GM19467 (cell line): ENCODE measurements around the gene ARHGAP22.

Experiments used
- ATAC-seq: cut with Tn5 transposase; IDR thresholded peaks from one replicate; pipeline ENCODE4 v1.9.1; 2021; ENCODE audit warnings: mild to moderate bottlenecking, moderate library complexity; ENCODE audit not compliant: unreplicated experiment

The ARHGAP22 gene

DNA sequence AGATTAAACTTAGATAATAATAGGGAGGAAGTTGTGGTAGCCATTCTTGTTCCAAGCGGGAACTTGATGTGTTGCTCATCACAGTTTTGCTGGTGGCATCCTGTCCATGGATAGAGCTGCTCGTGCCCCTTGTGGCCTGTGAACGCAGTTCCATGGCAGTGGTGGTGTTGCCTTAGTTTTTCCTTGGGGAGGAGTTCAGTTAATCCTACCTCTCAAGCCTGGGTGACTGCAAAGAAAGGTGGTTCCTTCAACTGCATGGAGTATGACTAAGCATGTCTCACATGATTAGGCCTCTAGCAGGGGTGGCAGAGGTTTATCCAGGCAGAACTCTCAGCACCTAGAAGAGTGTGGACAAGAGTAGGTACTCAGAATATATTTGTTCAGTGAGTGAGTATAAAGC is 198.7 kb downstream of the ARHGAP22 start:
- no peak for ATAC-seq

DNA sequence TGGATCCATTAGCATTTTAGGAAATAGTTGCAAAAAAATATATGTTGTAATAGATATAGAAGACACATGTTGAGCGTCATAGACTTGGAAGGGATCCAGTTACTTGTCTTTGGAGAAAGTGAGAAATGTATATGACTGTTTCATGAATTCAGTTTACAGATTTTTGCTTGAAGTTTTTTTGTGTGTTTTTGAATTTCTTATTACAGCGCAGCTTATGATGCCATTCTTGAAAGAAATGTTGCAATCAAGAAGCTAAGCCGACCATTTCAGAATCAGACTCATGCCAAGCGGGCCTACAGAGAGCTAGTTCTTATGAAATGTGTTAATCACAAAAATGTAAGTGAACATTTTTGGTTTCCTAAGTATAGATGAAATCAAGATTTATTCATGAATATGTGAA is 200.2 kb downstream of the ARHGAP22 start:
- ATAC-seq, result no peak

DNA sequence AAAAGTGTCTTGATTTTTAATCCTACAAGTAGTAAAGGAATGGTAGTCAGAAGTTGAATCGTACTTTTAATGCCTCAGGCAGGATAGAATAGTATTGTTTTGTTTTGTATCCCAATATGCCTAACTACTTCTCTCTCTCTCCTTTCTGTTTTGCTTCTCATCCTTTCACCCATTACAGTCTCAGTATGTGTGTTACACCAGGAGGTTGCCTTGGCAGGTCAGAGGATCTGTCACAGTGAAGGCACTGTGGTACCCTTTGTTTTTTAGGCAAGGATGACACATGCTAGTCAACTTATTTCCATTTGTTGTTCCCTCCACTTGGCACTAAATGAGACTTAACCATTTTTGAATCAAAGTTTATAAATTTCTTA is 204.0 kb downstream of the ARHGAP22 start:
- no peak for ATAC-seq

DNA sequence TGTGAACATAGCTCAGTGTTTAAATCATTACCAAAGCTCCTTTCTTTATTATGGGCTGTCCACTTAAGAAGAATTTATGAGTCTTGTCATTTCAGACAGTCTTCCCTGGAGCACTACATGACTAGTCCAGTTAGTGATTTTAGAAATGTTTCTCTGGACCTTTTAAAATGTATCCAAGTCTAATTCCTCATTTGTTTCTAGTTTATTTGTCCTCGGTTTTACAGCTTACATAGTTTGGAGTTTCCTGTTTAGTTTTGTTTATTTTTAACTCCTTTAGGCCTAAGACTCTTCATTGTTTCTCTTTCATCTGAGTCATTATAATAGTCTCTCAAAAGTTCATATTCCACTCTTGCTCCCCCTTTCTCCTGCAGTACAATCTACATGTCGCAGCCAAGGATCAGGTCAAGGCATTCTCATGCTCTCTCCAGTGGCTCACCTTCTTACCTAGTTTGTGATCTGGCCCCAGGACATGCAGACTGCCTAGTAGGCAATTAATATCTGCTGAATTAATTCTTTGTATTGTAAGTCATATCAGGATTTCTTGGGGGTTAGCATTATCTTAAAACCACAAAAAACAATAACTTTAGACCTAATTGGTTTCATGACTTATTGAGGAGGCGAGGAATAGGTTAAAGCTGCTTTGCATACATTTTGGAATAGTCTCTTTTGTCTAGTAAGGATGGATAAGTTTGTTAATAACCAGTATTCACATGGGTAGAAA is 204.6 kb downstream of the ARHGAP22 start:
- ATAC-seq, result no peak

DNA sequence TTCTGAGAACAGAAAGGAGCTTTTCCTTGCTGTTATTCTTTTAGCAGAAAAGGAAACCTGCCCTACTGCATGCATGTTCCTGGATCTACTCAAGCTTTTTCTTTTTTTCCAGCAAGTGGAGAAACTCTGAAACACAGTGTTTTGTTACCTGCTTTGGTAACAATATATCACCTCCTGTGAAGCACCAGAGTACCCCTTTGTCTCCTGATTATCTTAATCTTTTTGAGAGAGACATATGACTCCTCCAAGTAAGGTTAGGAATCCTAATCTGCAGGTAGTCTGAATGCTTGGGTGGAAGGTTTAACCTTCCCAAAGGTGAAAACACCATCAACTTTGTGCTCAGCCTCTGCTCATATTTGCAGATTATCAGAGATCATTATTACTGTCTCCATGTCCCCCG is 205.3 kb downstream of the ARHGAP22 start:
- no peak for ATAC-seq

DNA sequence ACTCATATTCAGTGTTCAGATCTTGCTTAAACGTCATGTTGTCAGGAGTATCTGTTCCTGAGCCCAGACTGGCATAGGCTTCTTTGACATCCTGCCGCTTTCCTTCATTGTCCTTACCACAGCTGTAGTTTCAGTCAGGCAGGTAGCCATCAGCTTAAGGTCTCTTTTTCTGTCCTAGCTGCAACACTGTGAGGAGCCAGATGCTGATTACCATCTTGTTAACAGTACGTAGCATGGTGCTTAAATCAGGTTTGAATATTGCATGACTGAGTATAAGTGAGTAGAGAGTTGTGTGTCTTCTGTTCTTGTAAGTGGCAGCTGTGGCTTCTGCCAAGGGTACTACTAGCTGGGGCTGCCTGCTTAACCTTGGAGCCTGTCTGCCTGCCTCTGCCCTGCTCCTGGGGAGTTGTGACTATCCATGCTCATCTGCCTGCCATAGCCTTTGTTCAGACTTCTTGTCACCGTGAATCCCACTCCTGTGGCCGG is 205.8 kb downstream of the ARHGAP22 start:
- ATAC-seq, result no peak

DNA sequence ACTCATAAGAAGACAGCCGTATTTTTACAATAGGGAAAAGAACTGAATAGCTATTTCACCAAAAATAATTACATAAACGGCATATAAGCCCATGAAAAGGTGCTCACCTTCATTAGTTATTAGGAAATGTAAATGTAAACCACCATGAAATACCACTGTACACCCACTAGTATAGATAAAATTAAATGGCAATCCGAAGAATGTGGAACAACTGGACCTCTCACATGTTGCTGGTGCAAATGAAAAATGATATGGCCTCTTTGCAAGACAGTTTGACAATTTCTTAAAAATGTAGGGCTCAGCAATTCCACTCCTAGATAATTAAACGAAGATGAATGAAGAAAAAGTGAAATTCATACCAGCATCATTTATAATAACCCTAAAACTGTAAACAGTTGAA is 206.6 kb downstream of the ARHGAP22 start:
- ATAC-seq, result no peak
